GM19238 (cell line): ENCODE data around the gene ZNF320.
"Not testable (repeated sequence)": the region's sequence is repeated elsewhere in the genome, so short reads cannot be mapped to it uniquely, and the experiment has no call there.

Experiments used
- DNase-seq: peaks from one replicate; pipeline ENCODE4 v3.0.0; 2011; ENCODE audit warnings: low spot score; ENCODE audit not compliant: insufficient read length

ZNF320 gene

GRCh38 chr19:52922841-52923777 lies 25.7 kb upstream of the ZNF320 start, which contains the start of gene ZNF888:
TSS of gene ZNF888 (minus strand) at chr19:52923428. CDS start at chr19:52917873, 5,555 bp downstream.
- peak; percentile 82 for DNase-seq

GRCh38 chr19:52917531-52917930 lies 20.1 kb upstream of the ZNF320 start:
- no peak for DNase-seq

GRCh38 chr19:52910648-52911047 lies 13.2 kb upstream of the ZNF320 start:
- no peak for DNase-seq

- DNase-seq = not testable (repeated sequence)
Measured at GRCh38 chr19:52904052-52904780, 6.8 kb upstream of the ZNF320 start.

- DNase-seq = no peak
Measured at GRCh38 chr19:52901842-52902241, 4.4 kb upstream of the ZNF320 start.

GRCh38 chr19:52898596-52898995 lies 1.2 kb upstream of the ZNF320 start:
- not testable (repeated sequence) for DNase-seq

- no peak for DNase-seq
Measured at GRCh38 chr19:52898101-52898500, 666 bp upstream of the ZNF320 start.

GRCh38 chr19:52896431-52897137 lies 851 bp downstream of the ZNF320 start:
- peak; percentile 8 for DNase-seq

GRCh38 chr19:52891336-52891735 lies 6.1 kb downstream of the ZNF320 start:
- no peak for DNase-seq

- no peak for DNase-seq
Measured at GRCh38 chr19:52889931-52890330, 7.5 kb downstream of the ZNF320 start.

- no peak for DNase-seq
Measured at GRCh38 chr19:52889076-52889475, 8.4 kb downstream of the ZNF320 start.

GRCh38 chr19:52880895-52881389 lies 16.5 kb downstream of the ZNF320 start:
- DNase-seq = no peak

- DNase-seq = not testable (repeated sequence)
Measured at GRCh38 chr19:52872996-52873395, 24.4 kb downstream of the ZNF320 start.

GRCh38 chr19:52871466-52871865 lies 26.0 kb downstream of the ZNF320 start:
- DNase-seq = no peak

- DNase-seq = not testable (repeated sequence)
Measured at GRCh38 chr19:52868031-52868430, 29.4 kb downstream of the ZNF320 start.

- peak; percentile 35 for DNase-seq
Measured at GRCh38 chr19:52857378-52858191, 39.9 kb downstream of the ZNF320 start, which contains the start of gene ZNF468. TSS of gene ZNF468 (minus strand) at chr19:52857619. CDS start at chr19:52854272, 3,347 bp downstream.

GRCh38 chr19:52856540-52857377 lies 40.7 kb downstream of the ZNF320 start:
- DNase-seq = not testable (repeated sequence)
